Stimulated activated memory B cell treated with anti-CD40 and anti-IgM and Interleukin-4, amounts not matched to agents 10 μg/mL and 1 μg/mL and 100 μg/mL, for 72 hours (primary cell): ENCODE results near the gene MBOAT2.

Experiments used
- ATAC-seq: fragments of 150-1000 bp; cut with Tn5 transposase; 2 replicates; pipeline ENCODE4 v1.10.0; 2021
- H3K27ac Mint-ChIP-seq: one replicate; pipeline ENCODE4 v1.8.0; 2022; ENCODE audit warnings: mild to moderate bottlenecking, mixed read lengths
- H3K27me3 Mint-ChIP-seq: one replicate; pipeline ENCODE4 v1.8.0; 2022; ENCODE audit warnings: mixed read lengths
- H3K36me3 Mint-ChIP-seq: one replicate; pipeline ENCODE4 v1.8.0; 2022; ENCODE audit warnings: mixed read lengths
- H3K4me1 Mint-ChIP-seq: one replicate; pipeline ENCODE4 v1.8.0; 2022; ENCODE audit warnings: mixed read lengths
- H3K4me3 Mint-ChIP-seq: one replicate; pipeline ENCODE4 v1.8.0; 2022; ENCODE audit warnings: mild to moderate bottlenecking, moderate library complexity, mixed read lengths
- H3K9me3 Mint-ChIP-seq: one replicate; pipeline ENCODE4 v1.8.0; 2022; ENCODE audit warnings: mixed read lengths

MBOAT2 gene

DNA sequence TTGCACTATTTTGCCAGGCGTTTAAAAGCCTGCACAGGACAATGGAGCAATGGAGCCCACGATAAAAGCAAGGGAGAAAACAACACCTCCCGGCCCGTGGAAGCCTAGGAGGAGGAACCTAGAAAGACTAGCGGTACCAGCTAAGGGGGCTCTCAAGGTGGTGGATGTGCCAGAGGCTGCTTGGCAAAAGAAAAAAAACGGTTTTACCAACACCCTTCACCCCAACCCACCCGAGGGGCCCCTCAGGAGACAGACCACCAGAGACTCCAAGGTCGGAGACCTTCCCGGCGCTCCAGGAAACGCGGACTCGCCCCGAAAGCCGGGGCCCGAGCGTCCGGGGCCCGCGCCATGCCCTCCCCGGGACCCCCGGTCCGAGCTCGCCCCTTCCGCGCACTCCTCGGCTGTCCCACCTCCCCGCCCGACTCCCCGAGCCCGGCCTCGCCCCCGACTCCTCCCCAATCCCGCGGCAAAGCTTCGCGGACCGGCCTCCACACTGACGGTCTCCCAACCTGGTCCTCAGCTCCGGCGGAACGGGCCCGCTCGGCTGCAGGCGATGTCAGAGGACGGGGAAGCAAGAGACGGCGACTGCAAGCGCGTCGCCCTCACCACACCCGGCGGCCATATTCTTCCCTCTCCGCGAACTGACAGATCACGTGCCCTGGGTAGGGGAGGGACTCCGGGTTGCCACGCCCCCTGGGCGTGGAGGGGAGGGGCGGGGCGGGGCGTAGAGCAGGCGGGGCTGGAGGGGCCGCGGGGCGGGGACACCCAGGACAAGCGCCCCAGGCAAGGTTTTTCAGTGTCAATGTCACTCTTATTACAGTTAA, 166.3 kb downstream of the MBOAT2 start, which contains the start of gene KIDINS220:
KIDINS220 (minus strand) TSS at position 643 of the 824 bp plus-strand sequence. CDS start 10,520 bp downstream, outside the sequence.
- ATAC-seq, result peak; percentile 96
- no peaks in the 10 kb centered on the region for H3K9me3 Mint-ChIP-seq
- peaks cover 37% of the 10 kb centered on the region for H3K4me1 Mint-ChIP-seq
- H3K4me3 Mint-ChIP-seq, result peak within 1 kb of the TSS; percentile 98
- no peaks in the 10 kb centered on the region for H3K27me3 Mint-ChIP-seq
- peak within 1 kb of the TSS; percentile 97 for H3K27ac Mint-ChIP-seq
- peaks cover 6% of the 10 kb centered on the region for H3K36me3 Mint-ChIP-seq

DNA sequence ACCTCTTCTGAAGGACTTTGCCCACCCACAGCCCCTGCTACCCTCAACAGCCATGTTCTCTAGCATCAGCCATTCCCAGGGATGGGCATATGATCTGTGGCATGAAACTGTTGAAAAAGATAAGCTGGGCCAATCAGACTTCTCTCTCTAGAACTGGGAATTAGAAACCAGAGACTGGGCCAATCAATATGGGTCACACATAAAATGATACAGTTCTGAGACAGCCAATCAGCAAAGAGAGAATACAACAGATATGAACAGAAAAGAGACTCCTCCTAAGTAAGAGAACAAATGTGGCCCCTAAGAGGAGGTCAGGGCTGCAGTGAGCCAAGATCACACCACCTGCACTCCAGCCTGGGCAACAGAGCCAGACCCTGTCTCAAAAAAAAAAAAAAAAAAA, 168.2 kb downstream of the MBOAT2 start:
- Mint-ChIP-seq H3K4me1 (peaks cover 52% of the 10 kb centered on the region), H3K27ac (no peak overlapping the region), H3K4me3 (no peak overlapping the region)

DNA sequence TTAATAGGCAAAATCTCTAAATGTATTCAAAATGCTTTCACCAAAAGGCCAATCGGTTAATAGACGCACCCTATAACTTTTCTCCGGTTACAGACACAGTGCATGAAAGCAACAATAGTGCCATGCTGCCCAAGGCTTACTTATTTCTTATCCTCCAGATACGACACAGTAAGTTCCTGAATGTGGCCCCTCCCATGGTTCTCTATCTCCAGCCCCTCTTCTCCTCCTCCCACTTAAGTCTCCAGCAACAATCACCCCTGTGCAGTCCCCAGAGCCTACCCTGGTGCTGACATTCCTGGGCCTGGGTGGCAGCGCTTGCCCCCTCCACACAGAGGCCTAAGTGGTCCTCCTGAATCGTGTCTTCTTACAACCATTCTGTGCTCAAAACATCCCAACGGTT, 169.6 kb downstream of the MBOAT2 start:
- Mint-ChIP-seq H3K4me1 (peaks cover 61% of the 10 kb centered on the region), H3K4me3 (no peak overlapping the region), H3K27ac (no peak overlapping the region), H3K9me3 (no peaks in the 10 kb centered on the region), H3K27me3 (no peaks in the 10 kb centered on the region), H3K36me3 (peaks cover 17% of the 10 kb centered on the region)
- no peak for ATAC-seq

More for the DNA sequence above, 168.2 kb downstream of the MBOAT2 start:
- no peaks in the 10 kb centered on the region for H3K9me3 Mint-ChIP-seq
- ATAC-seq, result no peak
- H3K27me3 Mint-ChIP-seq, result no peaks in the 10 kb centered on the region
- H3K36me3 Mint-ChIP-seq, result peaks cover 17% of the 10 kb centered on the region

DNA sequence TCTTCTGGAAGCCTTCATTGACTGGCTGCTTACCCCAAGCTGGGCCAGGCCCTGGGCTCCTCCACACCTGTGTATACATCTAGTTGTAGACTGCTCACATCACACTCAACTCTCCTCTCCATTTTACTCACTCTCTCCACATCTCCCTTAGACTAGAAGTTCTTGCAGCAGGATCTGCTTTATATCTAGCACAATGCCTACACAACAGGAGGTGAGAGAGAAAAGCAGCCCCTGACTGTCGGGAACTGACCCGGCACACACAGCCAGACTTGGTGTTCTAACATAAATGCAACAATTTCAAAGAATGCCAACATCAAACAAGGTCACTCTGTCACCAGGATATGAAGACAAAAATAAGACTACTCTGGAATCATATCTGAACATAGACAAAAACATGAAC, 172.0 kb downstream of the MBOAT2 start:
- Mint-ChIP-seq H3K4me1 (peaks cover 69% of the 10 kb centered on the region), H3K9me3 (no peaks in the 10 kb centered on the region), H3K4me3 (no peak overlapping the region), H3K27me3 (no peaks in the 10 kb centered on the region), H3K27ac (peak overlapping the region; percentile 2), H3K36me3 (peaks cover 24% of the 10 kb centered on the region)
- ATAC-seq, result no peak

DNA sequence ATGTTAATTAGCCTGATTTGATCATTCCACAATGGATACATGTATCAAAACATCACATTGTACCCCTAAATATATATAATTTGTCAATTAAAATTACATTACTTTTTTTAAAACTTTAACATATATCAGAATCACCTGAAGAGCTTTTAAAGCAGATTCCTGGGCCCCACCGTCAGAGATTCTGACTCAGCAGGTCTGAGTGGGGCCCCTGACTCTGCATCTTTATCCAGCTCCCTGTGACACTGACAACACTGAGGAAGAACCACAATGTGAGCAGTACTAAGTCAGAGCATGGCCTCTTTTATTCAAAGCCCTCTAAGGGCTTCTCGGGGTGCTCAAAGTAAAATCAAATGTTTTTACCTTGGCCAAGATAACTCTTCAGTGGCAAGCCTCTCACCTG, 175.8 kb downstream of the MBOAT2 start:
- Mint-ChIP-seq H3K27me3 (no peaks in the 10 kb centered on the region), H3K36me3 (peaks cover 33% of the 10 kb centered on the region), H3K27ac (no peak overlapping the region), H3K4me1 (peaks cover 40% of the 10 kb centered on the region), H3K9me3 (no peaks in the 10 kb centered on the region), H3K4me3 (no peak overlapping the region)
- no peak for ATAC-seq

DNA sequence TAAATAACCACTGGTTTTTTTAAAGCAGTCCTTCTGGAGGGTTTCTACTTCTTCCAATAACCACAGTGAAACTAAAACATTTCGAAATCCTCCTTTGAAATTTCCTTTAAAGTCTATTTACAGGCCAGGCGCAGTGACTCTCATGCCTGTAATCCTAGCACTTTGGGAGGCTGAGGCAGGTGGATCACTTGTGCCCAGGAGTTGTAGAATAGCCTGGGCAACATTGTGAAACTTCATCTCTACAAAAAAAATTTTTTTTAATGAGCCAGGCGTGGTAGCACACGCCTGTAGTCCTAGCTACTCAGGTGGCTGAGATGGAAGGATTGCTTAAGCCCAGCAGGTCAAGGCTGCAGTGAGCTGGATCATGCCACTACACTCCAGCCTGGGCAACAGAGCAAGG, 181.3 kb downstream of the MBOAT2 start:
- H3K36me3 Mint-ChIP-seq, result peaks cover 24% of the 10 kb centered on the region
- no peak for ATAC-seq
- H3K4me3 Mint-ChIP-seq, result no peak overlapping the region
- peaks cover 2% of the 10 kb centered on the region for H3K4me1 Mint-ChIP-seq
- no peaks in the 10 kb centered on the region for H3K27me3 Mint-ChIP-seq
- H3K9me3 Mint-ChIP-seq, result no peaks in the 10 kb centered on the region
- H3K27ac Mint-ChIP-seq, result no peak overlapping the region

DNA sequence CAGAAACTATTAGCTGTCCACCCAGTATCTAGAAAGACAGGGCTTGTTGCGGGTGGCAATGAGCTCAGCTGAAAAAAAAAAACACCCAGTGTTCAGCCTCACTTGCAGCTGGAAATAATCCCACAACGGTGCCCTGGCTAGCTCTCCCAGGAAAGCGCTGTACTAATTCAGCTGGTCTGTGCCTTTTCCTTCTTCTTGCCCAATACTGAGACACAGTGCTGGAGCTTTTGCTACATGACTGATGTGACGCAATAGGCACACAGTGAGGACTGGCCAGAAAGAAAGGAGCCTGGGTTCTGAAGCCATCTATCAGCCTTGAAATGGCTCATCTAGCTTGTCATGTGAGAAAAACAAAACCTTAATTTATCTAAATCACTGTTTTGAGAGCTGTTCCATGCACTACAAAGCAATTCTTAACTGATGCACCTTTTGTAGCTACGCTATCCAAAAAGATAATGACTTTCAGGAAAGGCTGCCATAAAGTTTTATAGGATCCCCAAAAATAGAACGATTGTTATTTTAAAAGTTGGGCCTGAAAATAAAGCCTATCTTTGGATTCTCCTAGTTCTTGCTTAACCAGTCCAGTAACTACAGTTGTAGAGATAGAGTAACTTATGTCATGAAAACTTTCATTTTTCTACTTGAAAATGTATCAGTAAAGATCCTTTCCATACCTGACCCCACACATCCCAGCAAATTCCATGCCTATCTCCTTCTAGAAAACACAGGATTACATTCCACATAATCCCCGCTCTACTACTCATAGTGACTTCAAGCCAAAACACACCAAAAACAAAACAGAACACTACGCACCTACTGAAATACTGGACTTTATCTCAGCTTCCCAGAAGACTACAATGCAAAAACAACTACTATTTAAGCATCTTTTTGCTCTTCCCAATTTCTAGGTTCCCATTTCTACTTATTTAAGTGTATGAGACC, 181.9 kb downstream of the MBOAT2 start:
- peaks cover 25% of the 10 kb centered on the region for H3K36me3 Mint-ChIP-seq
- no peaks in the 10 kb centered on the region for H3K27me3 Mint-ChIP-seq
- H3K4me1 Mint-ChIP-seq, result no peaks in the 10 kb centered on the region
- no peak for ATAC-seq
- no peaks in the 10 kb centered on the region for H3K9me3 Mint-ChIP-seq
- no peak overlapping the region for H3K27ac Mint-ChIP-seq
- H3K4me3 Mint-ChIP-seq, result no peak overlapping the region

DNA sequence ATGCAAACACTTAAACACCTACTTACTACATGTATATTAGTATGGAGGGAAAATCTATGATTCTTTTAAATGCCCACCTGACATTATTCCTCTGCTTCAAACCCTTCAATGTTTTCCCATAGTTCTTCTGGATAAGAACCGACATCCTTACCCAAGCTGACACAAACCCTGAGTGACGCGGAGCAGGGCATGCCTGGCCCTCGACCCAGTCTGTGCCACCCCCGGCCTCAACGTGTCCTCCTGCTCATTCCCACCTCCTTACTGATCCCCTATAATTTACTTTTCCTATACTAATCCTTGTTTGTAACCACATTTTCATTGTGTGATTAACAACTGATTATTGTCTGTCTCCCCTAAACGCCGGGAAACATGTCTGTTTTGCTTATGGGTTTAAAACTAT, 183.5 kb downstream of the MBOAT2 start:
- H3K27me3 Mint-ChIP-seq, result no peaks in the 10 kb centered on the region
- ATAC-seq, result no peak
- H3K9me3 Mint-ChIP-seq, result no peaks in the 10 kb centered on the region
- no peak overlapping the region for H3K4me3 Mint-ChIP-seq
- no peak overlapping the region for H3K27ac Mint-ChIP-seq
- H3K4me1 Mint-ChIP-seq, result no peaks in the 10 kb centered on the region
- H3K36me3 Mint-ChIP-seq, result peaks cover 30% of the 10 kb centered on the region

DNA sequence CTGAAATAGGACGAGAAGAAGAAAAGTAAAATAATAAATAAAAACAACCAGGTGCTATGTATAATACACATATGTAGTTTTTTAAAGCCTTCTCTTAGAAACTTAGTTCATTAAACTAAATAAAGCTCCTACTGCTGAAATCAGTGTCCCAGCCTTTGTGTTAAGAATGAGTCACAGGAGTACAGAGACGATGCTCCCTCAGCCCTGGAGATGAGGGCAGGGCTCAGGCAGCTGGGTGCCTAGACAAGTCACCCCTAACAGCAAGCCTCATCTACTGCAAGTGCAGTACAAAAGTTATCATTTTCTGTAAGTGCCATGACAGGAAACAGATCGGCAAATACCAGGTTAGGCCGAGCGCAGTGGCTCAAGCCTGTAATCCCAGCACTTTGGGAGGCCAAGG, 184.3 kb downstream of the MBOAT2 start:
- no peaks in the 10 kb centered on the region for H3K27me3 Mint-ChIP-seq
- no peak for ATAC-seq
- H3K36me3 Mint-ChIP-seq, result peaks cover 31% of the 10 kb centered on the region
- H3K4me1 Mint-ChIP-seq, result no peaks in the 10 kb centered on the region
- no peaks in the 10 kb centered on the region for H3K9me3 Mint-ChIP-seq
- no peak overlapping the region for H3K4me3 Mint-ChIP-seq
- H3K27ac Mint-ChIP-seq, result no peak overlapping the region

DNA sequence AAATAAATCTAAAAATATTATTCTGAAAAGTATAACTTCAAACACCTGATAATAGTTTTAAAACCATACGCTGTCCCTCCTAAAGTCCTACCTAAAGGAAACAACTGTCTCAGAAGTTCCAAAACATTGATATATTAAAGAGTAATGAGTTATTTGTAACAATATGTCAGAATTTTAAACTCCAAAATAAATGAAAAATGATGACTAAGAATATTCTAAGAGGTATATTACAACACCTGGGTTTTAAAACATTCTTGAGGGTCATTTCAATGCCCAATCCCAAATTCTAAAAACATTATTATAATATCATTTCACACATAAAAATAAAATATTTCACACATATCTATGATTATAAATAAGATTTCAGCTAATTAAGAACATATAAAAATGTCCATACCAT, 186.3 kb downstream of the MBOAT2 start:
- Mint-ChIP-seq H3K4me3 (no peak overlapping the region), H3K4me1 (no peaks in the 10 kb centered on the region), H3K27ac (no peak overlapping the region), H3K36me3 (peaks cover 37% of the 10 kb centered on the region), H3K9me3 (no peaks in the 10 kb centered on the region), H3K27me3 (no peaks in the 10 kb centered on the region)
- no peak for ATAC-seq

DNA sequence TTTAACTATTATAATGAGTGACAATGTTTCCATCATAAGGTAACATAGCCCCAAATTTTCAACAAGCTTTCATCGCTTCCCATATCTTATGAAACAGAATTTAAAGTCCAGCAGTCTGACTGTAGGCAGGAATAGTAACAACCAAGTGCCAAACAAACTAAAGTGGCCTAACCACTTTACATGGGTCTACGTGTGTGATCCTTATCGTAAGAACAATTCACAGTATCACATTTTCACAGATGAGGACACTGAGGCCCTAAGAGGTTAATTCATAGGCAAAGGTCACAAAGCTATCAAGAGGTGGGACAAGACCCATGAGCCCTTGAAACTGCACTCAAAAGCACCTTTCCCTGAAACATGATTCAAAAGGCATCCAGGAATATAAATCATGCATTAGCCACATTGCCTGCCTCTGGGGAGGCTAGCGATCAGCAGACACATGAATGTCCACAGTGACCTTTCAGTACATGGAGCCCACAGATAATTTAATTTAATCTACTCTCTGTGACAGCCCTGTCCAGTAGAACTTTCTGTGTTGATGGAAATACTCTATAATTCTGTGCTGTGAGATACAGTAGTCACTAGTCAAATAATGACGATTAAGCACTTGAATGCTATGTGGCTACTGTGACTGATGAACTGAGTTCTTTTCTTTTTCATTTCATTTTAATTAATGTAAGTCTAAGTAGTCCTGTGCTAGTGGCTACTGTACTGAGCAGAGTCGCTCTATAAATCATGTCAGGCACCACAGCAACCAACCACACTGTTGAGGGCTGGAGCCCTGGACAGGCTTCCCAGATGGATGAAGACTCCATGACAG, 196.4 kb downstream of the MBOAT2 start:
- ATAC-seq, result no peak
- H3K4me3 Mint-ChIP-seq, result no peak overlapping the region
- H3K27me3 Mint-ChIP-seq, result no peaks in the 10 kb centered on the region
- H3K36me3 Mint-ChIP-seq, result peaks cover 74% of the 10 kb centered on the region
- H3K27ac Mint-ChIP-seq, result no peak overlapping the region
- H3K9me3 Mint-ChIP-seq, result no peaks in the 10 kb centered on the region
- H3K4me1 Mint-ChIP-seq, result no peaks in the 10 kb centered on the region

DNA sequence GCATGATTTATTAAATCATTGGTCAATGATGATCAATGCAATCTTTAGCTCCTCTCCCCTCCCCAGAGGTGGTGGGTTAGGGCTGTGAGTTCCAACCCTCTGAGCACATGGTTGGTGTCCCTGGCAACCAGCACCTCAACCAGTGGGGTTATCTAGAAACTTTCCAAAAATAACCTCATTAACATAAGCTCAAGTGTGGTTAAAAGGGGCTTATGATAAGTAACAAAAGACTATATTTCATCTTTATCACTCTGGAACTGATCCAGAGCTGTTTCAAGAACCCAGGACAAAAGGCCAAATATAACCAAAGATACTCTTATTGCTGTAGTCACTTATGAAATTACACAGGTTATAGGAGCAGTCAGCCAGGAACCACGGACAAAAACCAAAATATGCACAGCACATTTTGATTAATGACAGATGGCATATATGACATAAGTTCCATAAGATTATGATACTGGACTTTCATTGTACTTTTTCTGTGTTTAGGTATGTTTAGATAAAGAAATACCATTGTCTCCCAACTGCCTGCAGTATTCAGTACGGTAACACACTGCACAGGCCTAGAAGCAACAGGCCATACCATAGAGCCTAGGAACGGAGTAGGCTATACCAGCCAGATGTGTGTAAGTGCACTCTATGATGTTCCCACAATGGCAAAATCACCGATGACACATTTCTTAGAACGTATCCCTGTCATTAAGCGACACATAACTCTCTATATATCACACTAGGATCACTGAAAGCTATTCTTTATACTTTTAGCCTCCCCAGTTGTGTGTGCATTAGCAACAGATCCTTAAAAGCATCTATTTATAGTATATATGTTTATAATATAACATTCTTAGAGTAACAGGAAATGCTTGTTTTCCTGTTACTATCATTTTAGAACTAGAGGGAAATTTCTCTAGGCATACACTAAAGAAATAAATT, 197.9 kb downstream of the MBOAT2 start:
- H3K36me3 Mint-ChIP-seq, result peaks cover 70% of the 10 kb centered on the region
- H3K27ac Mint-ChIP-seq, result no peak overlapping the region
- no peaks in the 10 kb centered on the region for H3K27me3 Mint-ChIP-seq
- no peak overlapping the region for H3K4me3 Mint-ChIP-seq
- no peaks in the 10 kb centered on the region for H3K9me3 Mint-ChIP-seq
- H3K4me1 Mint-ChIP-seq, result no peaks in the 10 kb centered on the region
- ATAC-seq, result no peak

DNA sequence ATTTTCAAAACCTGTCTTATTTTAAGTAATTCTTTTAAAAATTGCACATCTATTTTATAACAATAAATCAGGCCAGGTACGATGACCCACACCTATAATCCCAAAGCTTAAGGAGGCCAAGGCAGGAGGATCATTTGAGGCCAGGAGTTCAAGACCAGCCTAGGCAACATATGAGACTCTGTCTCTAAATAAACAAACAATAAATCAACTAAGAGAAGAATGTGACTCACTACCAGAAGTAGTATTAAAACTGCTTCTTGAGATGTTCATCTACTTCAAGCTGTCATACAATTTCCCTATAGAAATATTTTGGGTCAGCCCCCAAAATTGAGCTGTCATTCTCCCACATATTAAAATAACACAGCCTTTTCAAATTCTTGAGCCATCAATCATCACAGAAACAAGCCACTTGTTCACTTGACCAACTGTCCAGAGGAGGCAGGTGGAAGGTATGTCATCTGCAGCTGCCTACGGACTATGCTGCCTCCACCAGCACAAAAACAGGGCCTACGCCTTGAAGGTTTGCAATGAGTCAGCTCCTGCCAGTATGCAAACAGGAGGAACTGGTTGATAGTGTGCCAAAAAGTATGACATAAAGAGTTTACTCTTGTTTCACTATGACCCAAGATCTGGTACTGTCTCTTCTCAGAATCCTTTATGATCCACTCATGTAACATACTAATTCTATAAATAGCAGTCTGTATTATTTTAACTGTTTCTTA, 199.7 kb downstream of the MBOAT2 start:
- H3K9me3 Mint-ChIP-seq, result no peaks in the 10 kb centered on the region
- ATAC-seq, result peak; percentile 78
- H3K36me3 Mint-ChIP-seq, result peaks cover 70% of the 10 kb centered on the region
- no peaks in the 10 kb centered on the region for H3K4me1 Mint-ChIP-seq
- H3K4me3 Mint-ChIP-seq, result no peak overlapping the region
- no peaks in the 10 kb centered on the region for H3K27me3 Mint-ChIP-seq
- no peak overlapping the region for H3K27ac Mint-ChIP-seq
